IPS-20b (cell line): Measurements from ENCODE around the gene CRYBA4.

Experiments used
- H3K27ac ChIP-seq: one replicate; pipeline ENCODE4 v1.5.1; 2013; ENCODE audit warnings: low read length
- H3K27me3 ChIP-seq: 2 replicates; pipeline ENCODE4 v1.6.1; 2013; ENCODE audit warnings: mild to moderate bottlenecking, low read length, inconsistent platforms; ENCODE audit not compliant: insufficient read depth
- H3K36me3 ChIP-seq: 2 replicates; pipeline ENCODE4 v1.6.1; 2013; ENCODE audit warnings: low read depth, mild to moderate bottlenecking, inconsistent platforms, low read length, moderate library complexity; ENCODE audit not compliant: insufficient read depth
- H3K4me1 ChIP-seq: 2 replicates; pipeline ENCODE4 v1.6.1; 2013; ENCODE audit warnings: mild to moderate bottlenecking, control low read depth, inconsistent platforms, low read length, moderate library complexity; ENCODE audit not compliant: insufficient read depth
- H3K4me3 ChIP-seq: 2 replicates; pipeline ENCODE4 v1.5.1; 2013; ENCODE audit warnings: mild to moderate bottlenecking, low read length, inconsistent platforms
- H3K9ac ChIP-seq: 2 replicates; pipeline ENCODE4 v1.6.1; 2013; ENCODE audit warnings: low read depth, mild to moderate bottlenecking, inconsistent platforms, low read length, moderate library complexity
- H3K9me3 ChIP-seq: 2 replicates; pipeline ENCODE4 v1.6.1; 2013; ENCODE audit warnings: mild to moderate bottlenecking, low read depth, low read length, inconsistent platforms; ENCODE audit not compliant: insufficient read depth

Gene CRYBA4

GRCh38 chr22:26585104-26585790 is 36.5 kb upstream of the CRYBA4 start:
- no peak overlapping the region for H3K4me3 ChIP-seq
- H3K9ac ChIP-seq, result peak overlapping the region; percentile 11; the same call in 1 of the 2 replicates
- no peaks in the 10 kb centered on the region for H3K27me3 ChIP-seq
- H3K27ac ChIP-seq, result no peak overlapping the region
- peaks cover 21% of the 10 kb centered on the region for H3K4me1 ChIP-seq
- H3K36me3 ChIP-seq, result peaks cover 21% of the 10 kb centered on the region
- H3K9me3 ChIP-seq, result no peaks in the 10 kb centered on the region

- Histone ChIP-seq H3K27ac (no peak overlapping the region), H3K9ac (no peak overlapping the region), H3K36me3 (peaks cover 17% of the 10 kb centered on the region), H3K4me1 (peaks cover 9% of the 10 kb centered on the region), H3K27me3 (no peaks in the 10 kb centered on the region), H3K4me3 (no peak overlapping the region), H3K9me3 (no peaks in the 10 kb centered on the region)
These were observed 35.0 kb upstream of the CRYBA4 start for GRCh38 chr22:26586556-26587325.

GRCh38 chr22:26587991-26588613 is 33.7 kb upstream of the CRYBA4 start:
- Histone ChIP-seq H3K4me3 (peak overlapping the region; percentile 89; the same call in 1 of the 2 replicates), H3K27me3 (no peaks in the 10 kb centered on the region), H3K4me1 (peaks cover 7% of the 10 kb centered on the region), H3K9ac (no peak overlapping the region), H3K9me3 (no peaks in the 10 kb centered on the region), H3K36me3 (peaks cover 9% of the 10 kb centered on the region), H3K27ac (no peak overlapping the region)

GRCh38 chr22:26588729-26589366 is 32.9 kb upstream of the CRYBA4 start:
- Histone ChIP-seq H3K27me3 (no peaks in the 10 kb centered on the region), H3K4me1 (peaks cover 7% of the 10 kb centered on the region), H3K4me3 (peak overlapping the region; percentile 89), H3K9me3 (no peaks in the 10 kb centered on the region), H3K36me3 (peaks cover 9% of the 10 kb centered on the region), H3K27ac (no peak overlapping the region), H3K9ac (peak overlapping the region; percentile 82)

- no peaks in the 10 kb centered on the region for H3K27me3 ChIP-seq
- no peak overlapping the region for H3K27ac ChIP-seq
- no peaks in the 10 kb centered on the region for H3K9me3 ChIP-seq
- peak overlapping the region; percentile 89 for H3K4me3 ChIP-seq
- H3K9ac ChIP-seq, result peak overlapping the region; percentile 82
- peaks cover 5% of the 10 kb centered on the region for H3K36me3 ChIP-seq
- peaks cover 4% of the 10 kb centered on the region for H3K4me1 ChIP-seq
These were observed 32.4 kb upstream of the CRYBA4 start for GRCh38 chr22:26589367-26589844.

- Histone ChIP-seq H3K27ac (no peak within 1 kb of the TSS), H3K4me3 (peak within 1 kb of the TSS; percentile 89), H3K36me3 (peaks cover 5% of the 10 kb centered on the region), H3K27me3 (no peaks in the 10 kb centered on the region), H3K9me3 (no peaks in the 10 kb centered on the region), H3K4me1 (peaks cover 4% of the 10 kb centered on the region), H3K9ac (peak within 1 kb of the TSS; percentile 82)
These were observed 31.7 kb upstream of the CRYBA4 start, which contains the start of gene TPST2 for GRCh38 chr22:26589845-26590736. Gene TPST2 (minus strand): TSS chr22:26590132. CDS start chr22:26541630, 48,502 bp downstream.

- Histone ChIP-seq H3K9ac (no peak overlapping the region), H3K4me1 (peaks cover 4% of the 10 kb centered on the region; the same call in 1 of the 2 replicates), H3K27ac (no peak overlapping the region), H3K36me3 (peaks cover 5% of the 10 kb centered on the region), H3K27me3 (no peaks in the 10 kb centered on the region; the same call in 1 of the 2 replicates), H3K9me3 (no peaks in the 10 kb centered on the region), H3K4me3 (no peak overlapping the region)
These were observed 29.3 kb upstream of the CRYBA4 start for GRCh38 chr22:26592421-26592891.

GRCh38 chr22:26593763-26594162 is 28.0 kb upstream of the CRYBA4 start:
- no peak overlapping the region for H3K4me3 ChIP-seq
- no peak overlapping the region for H3K9ac ChIP-seq
- H3K36me3 ChIP-seq, result no peaks in the 10 kb centered on the region
- H3K27ac ChIP-seq, result no peak overlapping the region
- peaks cover under 1% of the 10 kb centered on the region; the same call in 1 of the 2 replicates for H3K4me1 ChIP-seq
- H3K27me3 ChIP-seq, result no peaks in the 10 kb centered on the region; the same call in 1 of the 2 replicates
- no peaks in the 10 kb centered on the region for H3K9me3 ChIP-seq

- Histone ChIP-seq H3K36me3 (no peaks in the 10 kb centered on the region), H3K27ac (no peak overlapping the region), H3K4me1 (no peaks in the 10 kb centered on the region), H3K4me3 (no peak overlapping the region), H3K9ac (no peak overlapping the region), H3K9me3 (no peaks in the 10 kb centered on the region), H3K27me3 (no peaks in the 10 kb centered on the region; the same call in 1 of the 2 replicates)
These were observed 24.7 kb upstream of the CRYBA4 start for GRCh38 chr22:26597026-26597425.

- Histone ChIP-seq H3K4me1 (no peaks in the 10 kb centered on the region), H3K9me3 (no peaks in the 10 kb centered on the region), H3K9ac (no peak overlapping the region), H3K36me3 (no peaks in the 10 kb centered on the region), H3K4me3 (no peak overlapping the region), H3K27me3 (no peaks in the 10 kb centered on the region; the same call in 1 of the 2 replicates), H3K27ac (no peak overlapping the region)
These were observed 24.3 kb upstream of the CRYBA4 start for GRCh38 chr22:26597480-26597879.
